AG10803 (cell line): ENCODE measurements around the gene NDNF.
A peak's percentile ranks its signal among the peaks of the same experiment; 100 is the strongest.

Experiments
- DNase-seq: peaks from one replicate; pipeline ENCODE4 v3.0.0; 2010; ENCODE audit warnings: low read depth
- H3K4me3 ChIP-seq: 2 replicates; pipeline ENCODE4 v1.5.1; 2011; ENCODE audit warnings: mild to moderate bottlenecking, low read length, control low read depth
- CTCF ChIP-seq: conservative IDR thresholded peaks from 2 replicates; pipeline ENCODE4 v1.5.1; 2011; ENCODE audit warnings: mild to moderate bottlenecking, low read length, control low read depth, inconsistent platforms

The NDNF gene

DNA sequence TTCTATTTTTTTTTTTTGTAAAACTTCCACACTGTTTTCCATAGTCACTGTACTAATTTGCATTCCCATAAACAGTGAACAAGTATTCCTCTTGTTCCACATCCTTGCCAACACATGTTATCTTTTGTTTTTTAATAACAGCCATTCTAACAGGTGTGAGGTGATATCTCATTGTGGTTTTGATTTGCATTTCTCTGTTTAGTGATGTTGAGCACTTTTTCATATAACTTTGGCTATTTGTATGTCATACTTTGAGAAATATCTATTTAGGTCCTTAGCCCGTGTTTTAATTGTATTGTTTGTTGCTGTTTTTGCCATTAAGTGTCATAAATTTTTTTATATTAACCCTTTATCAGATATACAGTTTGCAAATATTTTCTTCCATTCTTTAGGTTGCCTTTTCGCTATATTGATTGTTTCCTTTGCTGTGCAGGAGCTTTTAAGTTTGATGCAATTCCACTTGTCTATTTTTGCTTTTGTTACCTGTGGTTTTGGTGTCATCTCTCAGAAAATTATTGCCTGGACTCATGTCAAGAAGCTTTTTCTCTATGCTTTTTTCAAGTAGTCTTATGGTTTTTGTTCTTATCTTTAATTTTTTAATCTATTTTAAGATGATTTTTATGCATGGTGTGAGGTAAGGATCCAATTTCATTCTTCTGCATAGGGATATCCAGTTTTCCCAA is 27.9 kb upstream of the NDNF start:
- no peak for DNase-seq
- H3K4me3 ChIP-seq = no peak overlapping the region
- TF ChIP-seq CTCF = no peak

DNA sequence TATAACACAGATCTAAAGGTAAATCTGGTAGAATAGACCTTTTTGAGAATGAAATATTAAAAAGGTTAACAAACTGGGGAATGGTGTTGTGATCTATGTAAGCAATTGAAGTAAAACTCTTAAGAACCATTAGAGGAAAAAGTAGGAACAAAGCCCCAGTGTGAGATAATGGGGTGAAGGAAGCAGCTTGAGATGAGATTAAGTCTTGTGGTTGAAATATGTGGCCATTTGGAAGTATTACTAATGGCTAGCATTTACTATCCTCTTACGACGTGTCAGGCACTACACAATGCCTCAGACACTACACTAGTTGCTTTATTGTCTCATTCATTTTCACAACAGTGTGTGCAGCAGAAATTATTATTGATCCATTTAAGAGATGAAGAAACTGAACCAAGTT is 25.9 kb upstream of the NDNF start:
- TF ChIP-seq CTCF = no peak
- H3K4me3 ChIP-seq = no peak overlapping the region
- DNase-seq = no peak

DNA sequence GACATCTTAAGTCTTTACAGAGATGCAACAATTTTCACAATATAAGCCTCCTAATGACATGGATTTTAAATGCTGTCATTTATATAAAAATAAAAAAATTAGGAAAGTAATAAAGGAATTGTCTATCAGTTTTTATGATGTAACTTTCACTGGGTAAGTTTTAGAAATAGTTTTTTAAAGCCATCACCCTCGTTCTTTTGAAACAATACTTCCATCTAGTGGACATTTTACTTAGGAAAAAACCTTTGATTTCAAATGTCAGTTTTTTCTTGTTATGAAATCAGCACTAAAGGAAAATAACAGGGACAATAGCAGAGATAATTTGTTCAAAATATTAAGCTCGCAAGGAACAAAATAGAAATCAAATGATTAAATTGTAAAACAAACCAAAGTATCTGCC is 24.3 kb upstream of the NDNF start:
- TF ChIP-seq CTCF = peak; percentile 73
- peak; percentile 54 for DNase-seq
- H3K4me3 ChIP-seq = no peak overlapping the region

DNA sequence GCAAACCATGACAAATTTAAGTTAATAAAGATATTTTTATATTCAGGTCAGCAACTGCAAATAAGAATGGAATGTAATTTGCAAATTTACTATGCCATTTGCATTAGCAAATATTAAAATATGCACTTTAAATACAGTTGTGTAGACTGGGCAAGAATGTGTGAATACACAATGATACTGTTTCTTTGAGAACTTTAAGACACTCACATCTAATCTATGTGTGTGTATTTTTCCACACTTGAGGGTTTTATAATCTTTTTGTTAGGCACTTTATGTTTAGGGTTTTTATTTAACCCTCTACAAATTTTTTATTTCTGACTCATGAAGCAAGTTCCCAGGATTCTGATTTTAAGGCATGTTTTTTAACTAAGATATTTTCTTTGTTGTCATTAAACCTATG is 23.9 kb upstream of the NDNF start:
- H3K4me3 ChIP-seq = no peak overlapping the region
- TF ChIP-seq CTCF = no peak
- DNase-seq = no peak

DNA sequence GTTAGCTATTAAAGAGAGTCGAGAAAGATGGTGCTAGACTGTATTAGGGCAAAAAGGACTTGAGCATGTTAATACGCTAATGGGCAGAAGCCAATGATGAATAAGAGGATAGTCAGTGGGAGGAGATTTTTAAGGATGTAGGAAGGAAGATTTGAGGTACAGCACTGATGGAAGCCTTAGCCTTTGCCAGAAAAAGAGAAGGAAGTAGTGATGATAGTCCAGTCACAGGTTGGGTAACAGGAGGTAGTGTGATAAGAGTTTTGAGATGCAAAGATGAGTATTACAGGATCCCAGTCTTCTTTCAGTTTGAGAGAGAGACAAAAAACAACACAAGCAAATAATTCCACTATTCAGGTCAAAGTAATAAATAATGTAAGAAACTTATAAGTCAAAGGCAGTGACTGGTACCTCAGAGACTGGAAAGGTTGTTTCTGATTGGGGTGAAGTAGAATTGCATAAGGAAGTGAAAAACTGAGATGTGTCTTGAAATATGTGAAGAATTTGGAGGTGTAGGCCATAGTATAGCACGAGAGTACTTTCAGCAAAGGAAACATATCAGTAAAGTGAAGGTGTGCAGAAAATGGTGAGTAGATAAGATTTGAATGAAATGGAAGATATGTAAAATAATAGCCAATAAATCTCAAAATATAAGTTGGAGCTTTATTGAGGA is 22.1 kb upstream of the NDNF start:
- no peak overlapping the region for H3K4me3 ChIP-seq
- DNase-seq = no peak
- TF ChIP-seq CTCF = no peak

- H3K4me3 ChIP-seq = no peak overlapping the region
- no peak for DNase-seq
- TF ChIP-seq CTCF = no peak
Measured at GRCh38 chr4:121093261-121093660, 20.9 kb upstream of the NDNF start.

DNA sequence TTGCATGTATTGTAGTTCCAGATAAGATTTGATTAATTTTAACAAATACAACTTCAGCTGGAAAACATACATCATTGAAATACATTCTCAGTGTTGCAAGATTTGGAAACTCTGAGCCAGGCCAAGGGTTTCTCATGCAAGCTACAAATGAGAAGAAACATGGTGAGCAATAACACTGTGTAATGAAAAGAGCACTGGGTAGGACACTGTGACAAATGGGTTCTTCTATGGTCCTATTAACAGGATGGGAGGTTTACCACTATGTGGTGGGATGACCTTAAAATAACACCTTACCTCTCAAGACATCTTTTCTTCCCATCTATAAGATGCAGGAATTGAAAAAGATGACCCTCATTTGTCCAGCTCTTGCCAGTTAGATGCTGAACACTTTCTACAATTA is 19.6 kb upstream of the NDNF start:
- no peak overlapping the region for H3K4me3 ChIP-seq
- no peak for DNase-seq
- no peak for TF ChIP-seq CTCF
